ENCODE results near the gene SMDT1.
"Not testable (repeated sequence)": the region's sequence is repeated elsewhere in the genome, so short reads cannot be mapped to it uniquely, and the experiment has no call there.

GRCh38 chr22:42104332-42104860 lies 24.9 kb downstream of the SMDT1 start:
- TF ChIP-seq CTCF (IDR thresholded peaks at IDR 0.05 in 2 of 3, conservative IDR thresholded peaks at IDR 0.05 in 1 of 3; ENCODE audit: insufficient read depth in 2 of 3, low read depth in 1 of 3, low read length in 3 of 3); GATA2 (CRISPR knock-in tag; IDR thresholded peaks at IDR 0.05); RB1 (IDR thresholded peaks at IDR 0.05; ENCODE audit: low read depth); CREB1 (IDR thresholded peaks at IDR 0.05); CREB1 (CRISPR knock-in tag; IDR thresholded peaks at IDR 0.05); CXXC5 (CRISPR knock-in tag; IDR thresholded peaks at IDR 0.05); TCF7L2 (IDR thresholded peaks at IDR 0.05; ENCODE audit: low read depth, low read length); SMC3 (conservative IDR thresholded peaks at IDR 0.05; ENCODE audit: insufficient read depth, low read depth, low read length); POLR2A (conservative IDR thresholded peaks at IDR 0.05); ZFX (CRISPR knock-in tag; IDR thresholded peaks at IDR 0.05); ZNF253 (CRISPR knock-in tag; conservative IDR thresholded peaks at IDR 0.05); BCL6 (CRISPR knock-in tag; IDR thresholded peaks at IDR 0.05); E2F6 (IDR thresholded peaks at IDR 0.05; ENCODE audit: borderline replicate concordance in 1 of 2, extremely low read depth in 1 of 2, insufficient read depth in 1 of 2, insufficient read length in 1 of 2, low read depth in 1 of 2, low read length in 1 of 2, poor library complexity in 1 of 2, severe bottlenecking in 1 of 2): not testable (repeated sequence)

Measured in K562 (cell line).